Loucy (cell line): ENCODE results near the gene DMC1.

Experiments
- CTCF ChIP-seq: fragments of 200-600 bp; sonication (generic); conservative IDR thresholded peaks from 2 replicates; pipeline ENCODE4 v1.5.1; 2014; ENCODE audit warnings: mild to moderate bottlenecking, antibody characterized with exemption, low read length
- EZH2phosphoT487 ChIP-seq: fragments of 200-600 bp; IDR thresholded peaks from 2 replicates; pipeline ENCODE4 v1.6.1; 2018; ENCODE audit warnings: antibody characterized with exemption, mild to moderate bottlenecking, moderate library complexity, borderline replicate concordance

GRCh38 chr22:38614332-38615063, 44.5 kb upstream of the DMC1 start:
- TF ChIP-seq CTCF, result no peak
- TF ChIP-seq EZH2phosphoT487, result no peak
